Endothelial cell of umbilical vein (primary cell): ENCODE results near the gene C8B. TPM values are rescaled to one million over a fixed set of nuclear protein-coding genes. Genes with fewer than 3 reads are reported as not detected.

Experiments used
- BruUV-seq: library from RNA; stranded (reverse); fragments of 400-500 nt; replicated peaks from 2 replicates; lab custom pipeline; 2021; lab: Mats Ljungman, UMichigan
- CTCF ChIA-PET: fragments of 300-600, 350-600 bp; sonication (Branson Sonifier 250); formaldehyde crosslinking; loops from one replicate; lab custom pipeline; 2021; ENCODE audit warnings: antibody characterized with exemption, inconsistent platforms; lab: Charles Lee
- POLR2A ChIA-PET: fragments of 300-600, 350-600 bp; sonication (Branson Sonifier 250); formaldehyde crosslinking; loops from one replicate; lab custom pipeline; 2021; ENCODE audit warnings: antibody characterized with exemption, inconsistent platforms; lab: Charles Lee
- DNase-seq: peaks from one replicate; pipeline ENCODE4 v3.0.0-alpha.2; 2011; ENCODE audit warnings: low read depth, low spot score
- FAIRE-seq: peaks from 2 replicates; lab custom pipeline; 2011; peaks lifted over from hg19 to GRCh38; lab: Jason Lieb, UNC
- H2AFZ ChIP-seq: 2 replicates; pipeline ENCODE4 v1.6.0; 2012; ENCODE audit warnings: low read depth, low read length, control low read depth, inconsistent platforms
- H3K27ac ChIP-seq: 2 replicates; pipeline ENCODE4 v1.5.1; 2011; ENCODE audit warnings: low read depth, mild to moderate bottlenecking, control low read depth, low read length, moderate library complexity; ENCODE audit not compliant: insufficient read depth
- H3K27me3 ChIP-seq, 2 experiments: 2 replicates each; pipeline versions ENCODE4 v1.6.0 to v1.6.1; 2011; ENCODE audit warnings: low read length in 2 of 2, mixed read lengths in 1 of 2; ENCODE audit not compliant: control insufficient read depth in 2 of 2, insufficient read depth in 2 of 2
- H3K36me3 ChIP-seq, 2 experiments: 2 replicates in 1 of 2; 3 replicates in 1 of 2; pipeline ENCODE4 v1.5.1; 2011; ENCODE audit warnings: low read length in 2 of 2, mild to moderate bottlenecking in 1 of 2, moderate library complexity in 1 of 2; ENCODE audit not compliant: control insufficient read depth in 2 of 2, insufficient read depth in 2 of 2; ENCODE audit errors: extremely low read depth in 1 of 2
- H3K4me1 ChIP-seq: 3 replicates; pipeline ENCODE4 v1.5.1; 2011; ENCODE audit warnings: mild to moderate bottlenecking, low read length; ENCODE audit not compliant: control insufficient read depth, insufficient read depth; ENCODE audit errors: extremely low read depth
- H3K4me2 ChIP-seq: 2 replicates; pipeline ENCODE4 v1.6.1; 2011; ENCODE audit warnings: low read length, control low read depth, mixed read lengths; ENCODE audit not compliant: insufficient read depth
- H3K4me3 ChIP-seq, 3 experiments: fragments of 200-600 bp in 1 of 3; sonication (generic), shearing (Covaris generic) in 1 of 3; replicated peaks in 1 of 3; 2 replicates each; pipeline ENCODE4 v1.5.1; 2011 to 2016; ENCODE audit warnings: control low read depth in 3 of 3, low read length in 3 of 3, mild to moderate bottlenecking in 2 of 3, inconsistent platforms in 1 of 3, low read depth in 1 of 3, moderate library complexity in 1 of 3; ENCODE audit not compliant: insufficient read depth in 1 of 3
- H3K79me2 ChIP-seq: 2 replicates; pipeline ENCODE4 v1.6.0; 2012; ENCODE audit warnings: low read length, inconsistent platforms; ENCODE audit not compliant: control insufficient read depth, insufficient read depth
- H3K9ac ChIP-seq: replicated peaks from 2 replicates; pipeline ENCODE3; 2011; ENCODE audit warnings: low read length, control low read depth; ENCODE audit not compliant: insufficient read depth; ENCODE audit errors: extremely low read depth
- H3K9me1 ChIP-seq: replicated peaks from 3 replicates; pipeline ENCODE4 v1.6.0; 2011; ENCODE audit warnings: mild to moderate bottlenecking, low read length; ENCODE audit not compliant: control insufficient read depth, insufficient read depth; ENCODE audit errors: extremely low read depth
- H3K9me3 ChIP-seq: replicated peaks from 2 replicates; pipeline ENCODE4 v1.5.1; 2012; ENCODE audit warnings: low read length, inconsistent platforms; ENCODE audit not compliant: control insufficient read depth, insufficient read depth
- H4K20me1 ChIP-seq: replicated peaks from 2 replicates; pipeline ENCODE3; 2011; ENCODE audit warnings: mild to moderate bottlenecking, low read length; ENCODE audit not compliant: control insufficient read depth, insufficient read depth; ENCODE audit errors: extremely low read depth
- EZH2 ChIP-seq: IDR thresholded peaks from 2 replicates; pipeline ENCODE4 v1.6.1; 2012; ENCODE audit warnings: borderline replicate concordance, low read depth, mild to moderate bottlenecking, moderate library complexity, low read length, inconsistent platforms; ENCODE audit not compliant: severe bottlenecking
- FOS ChIP-seq: IDR thresholded peaks from 2 replicates; pipeline ENCODE4 v1.6.1; 2011; ENCODE audit warnings: mild to moderate bottlenecking, low read length, moderate library complexity, borderline replicate concordance; ENCODE audit not compliant: insufficient read depth
- GATA2 ChIP-seq: IDR thresholded peaks from 2 replicates; pipeline ENCODE4 v1.7.0; 2011; ENCODE audit warnings: low read depth, mild to moderate bottlenecking, moderate library complexity, mixed read lengths, low read length; ENCODE audit not compliant: insufficient read length, insufficient read depth
- JUN ChIP-seq: IDR thresholded peaks from 2 replicates; pipeline ENCODE4 v1.6.1; 2011; ENCODE audit warnings: borderline replicate concordance, low read depth; ENCODE audit not compliant: insufficient read length, insufficient read depth
- MYC ChIP-seq: IDR thresholded peaks from one replicate; pipeline ENCODE4 v1.6.1; 2011; ENCODE audit warnings: mild to moderate bottlenecking, low read depth, low read length
- POLR2A ChIP-seq: IDR thresholded peaks from 2 replicates; pipeline ENCODE4 v1.6.1; 2012; ENCODE audit warnings: low read depth, mild to moderate bottlenecking, control low read depth, low read length
- POLR2AphosphoS5 ChIP-seq: IDR thresholded peaks from 2 replicates; pipeline ENCODE4 v1.6.1; 2012; ENCODE audit warnings: low read depth, mild to moderate bottlenecking, control low read depth, low read length, moderate library complexity; ENCODE audit not compliant: insufficient read depth
- dilution Hi-C: fragments of 300-500 bp; cut with MboI; formaldehyde crosslinking; loops from one replicate; pipeline ENCODE4 v1.15.0; 2019; ENCODE audit warnings: low sequenced_read_pairs; ENCODE audit not compliant: extremely low pct_ligation_motif_present
- intact Hi-C: fragments of 100-400 bp; cut with micrococcal nuclease; formaldehyde crosslinking; loops from one replicate; pipeline ENCODE4 v1.10.0; 2022
- polyA plus RNA-seq, 4 experiments: library from polyadenylated mRNA; depleted of rRNA in 3 of 4; stranded (reverse) in 3 of 4; unstranded in 1 of 4; fragments of >200 nt; gene quantifications; 2 replicates each; pipeline versions ENCODE4 v1.2.1 to v1.2.3, GENCODE V29; 2011 to 2012; ENCODE audit warnings: missing spikeins in 1 of 4
- total RNA-seq: library from RNA; stranded (reverse); gene quantifications from 2 replicates; pipeline ENCODE4 v1.2.3, GENCODE V29; 2021
- TF ChIP-seq, protein P1 (sequence below): IDR thresholded peaks from 2 replicates; pipeline ENCODE4 v1.6.1; 2011; ENCODE audit not compliant: insufficient read depth, insufficient read length
- TF ChIP-seq, protein P2 (sequence below), 2 donors: IDR thresholded peaks; 1 replicate in 1 of 2; 2 replicates in 1 of 2; pipeline ENCODE4 v1.5.1; 2011; ENCODE audit warnings: low read length in 2 of 2, mild to moderate bottlenecking in 2 of 2, moderate library complexity in 2 of 2, control low read depth in 1 of 2, inconsistent platforms in 1 of 2, low read depth in 1 of 2; ENCODE audit not compliant: insufficient read depth in 1 of 2; ENCODE audit errors: extremely low read depth in 1 of 2

Gene C8B
- total and polyA plus RNA-seq, 2 donors (not counting 3 experiments of a cell fraction or from before 2014, with no cell fraction given) = not detected

DNA sequence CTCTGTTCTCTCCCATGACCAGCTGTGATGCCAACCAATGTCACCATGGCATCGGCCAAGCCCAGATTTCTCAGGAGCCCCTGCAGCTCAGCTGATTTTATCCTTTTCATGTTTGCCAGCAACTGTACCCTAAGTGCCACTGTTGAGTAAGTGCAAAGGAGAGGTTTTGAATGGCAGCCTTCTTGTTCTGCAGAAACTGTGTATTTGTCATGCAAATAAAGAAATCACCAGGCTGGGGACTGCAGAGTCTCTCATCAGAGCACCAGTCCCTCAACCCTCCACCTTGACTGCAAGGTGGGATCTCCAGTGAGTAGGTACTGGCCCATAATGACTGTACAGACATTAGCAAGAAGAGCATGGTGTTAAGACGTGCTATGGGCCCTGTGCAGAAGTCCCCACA, 26.6 kb downstream of the C8B start:
- FAIRE-seq = no peak

More for the DNA sequence above, 26.6 kb downstream of the C8B start:
- Histone ChIP-seq H3K9me1 (no peaks in the 10 kb centered on the region), H3K36me3 (no peaks in the 10 kb centered on the region), H2AFZ (no peak overlapping the region), H3K27me3 (no peaks in the 10 kb centered on the region), H3K27ac (no peak overlapping the region), H3K9me3 (no peaks in the 10 kb centered on the region), H3K4me3 (no peak overlapping the region), H3K4me1 (no peaks in the 10 kb centered on the region), H3K79me2 (no peaks in the 10 kb centered on the region), H3K9ac (no peak overlapping the region), H4K20me1 (no peaks in the 10 kb centered on the region), H3K4me2 (no peak overlapping the region)
- intact Hi-C loops (no loop called here), dilution Hi-C loops (no loop called here)
- no TSS peak for BruUV-seq
- ChIA-PET POLR2A (no interaction called here), CTCF (no interaction called here)
- DNase-seq = no peak
- TF ChIP-seq POLR2A = no peak
- TF ChIP-seq GATA2 = no peak
- no peak for TF ChIP-seq JUN
- TF ChIP-seq EZH2 = no peak
- TF ChIP-seq MYC = no peak
- TF ChIP-seq, protein P1, sequence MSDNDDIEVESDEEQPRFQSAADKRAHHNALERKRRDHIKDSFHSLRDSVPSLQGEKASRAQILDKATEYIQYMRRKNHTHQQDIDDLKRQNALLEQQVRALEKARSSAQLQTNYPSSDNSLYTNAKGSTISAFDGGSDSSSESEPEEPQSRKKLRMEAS = no peak
- no peak for TF ChIP-seq POLR2AphosphoS5
- TF ChIP-seq FOS = no peak
- TF ChIP-seq, protein P2, sequence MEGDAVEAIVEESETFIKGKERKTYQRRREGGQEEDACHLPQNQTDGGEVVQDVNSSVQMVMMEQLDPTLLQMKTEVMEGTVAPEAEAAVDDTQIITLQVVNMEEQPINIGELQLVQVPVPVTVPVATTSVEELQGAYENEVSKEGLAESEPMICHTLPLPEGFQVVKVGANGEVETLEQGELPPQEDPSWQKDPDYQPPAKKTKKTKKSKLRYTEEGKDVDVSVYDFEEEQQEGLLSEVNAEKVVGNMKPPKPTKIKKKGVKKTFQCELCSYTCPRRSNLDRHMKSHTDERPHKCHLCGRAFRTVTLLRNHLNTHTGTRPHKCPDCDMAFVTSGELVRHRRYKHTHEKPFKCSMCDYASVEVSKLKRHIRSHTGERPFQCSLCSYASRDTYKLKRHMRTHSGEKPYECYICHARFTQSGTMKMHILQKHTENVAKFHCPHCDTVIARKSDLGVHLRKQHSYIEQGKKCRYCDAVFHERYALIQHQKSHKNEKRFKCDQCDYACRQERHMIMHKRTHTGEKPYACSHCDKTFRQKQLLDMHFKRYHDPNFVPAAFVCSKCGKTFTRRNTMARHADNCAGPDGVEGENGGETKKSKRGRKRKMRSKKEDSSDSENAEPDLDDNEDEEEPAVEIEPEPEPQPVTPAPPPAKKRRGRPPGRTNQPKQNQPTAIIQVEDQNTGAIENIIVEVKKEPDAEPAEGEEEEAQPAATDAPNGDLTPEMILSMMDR (IDR thresholded peaks at IDR 0.05; ENCODE audit: extremely low read depth in 1 of 2, insufficient read depth in 1 of 2, low read depth in 1 of 2, low read length in 2 of 2) = no peak
